Lower leg skin (tissue), 4 donors: ENCODE results near the gene COL4A4. TPM values are rescaled to one million over a fixed set of nuclear protein-coding genes. Genes with fewer than 3 reads are reported as not detected.

Source experiments
- DNase-seq, 2 donors: peaks; one replicate each; pipeline ENCODE4 v3.0.0-alpha.2; 2019; ENCODE audit warnings: low spot score in 2 of 2
- H3K4me3 ChIP-seq: fragments of 200-600 bp; sonication (generic); 2 replicates; pipeline ENCODE4 v1.5.1; 2017; ENCODE audit warnings: mild to moderate bottlenecking, low read depth; ENCODE audit not compliant: poor library complexity, severe bottlenecking
- CTCF ChIP-seq, 3 donors: fragments of 450-650 bp; IDR thresholded peaks; one replicate each; pipeline ENCODE4 v1.5.1; 2016; ENCODE audit warnings: antibody characterized with exemption in 3 of 3, mild to moderate bottlenecking in 3 of 3, moderate library complexity in 2 of 3
- POLR2A ChIP-seq, 2 donors: fragments of 450-650 bp; IDR thresholded peaks; one replicate each; pipeline ENCODE4 v1.6.1; 2016 to 2017; ENCODE audit warnings: antibody characterized with exemption in 2 of 2, mild to moderate bottlenecking in 1 of 2, moderate library complexity in 1 of 2
- WGBS, 2 donors: methylation state at CpG; one replicate each; pipeline ENCODE4 v1.1.5; 2018; 5-methylcytosine and 5-hydroxymethylcytosine counted together
- intact Hi-C: fragments of 100-400 bp; cut with DNase I; formaldehyde crosslinking; loops from one replicate; pipeline ENCODE4 v1.15.0; 2023; ENCODE audit warnings: low total_unique reads
- total RNA-seq, 4 donors: library from RNA; depleted of rRNA; stranded (reverse); fragments of >200 nt; gene quantifications; one replicate each; pipeline ENCODE4 v1.1.0, GENCODE V29; 2016

The COL4A4 gene
- total RNA-seq, 4 donors from 2014 or later: 0.04 to 0.58 (median 0.18) TPM

- no peak for DNase-seq
- intact Hi-C loops: no loop called here
- TF ChIP-seq CTCF (IDR thresholded peaks at IDR 0.05) (no peak), POLR2A (IDR thresholded peaks at IDR 0.05) (no peak)
- WGBS, 2 donors: 74 to 75% methylated on average over 2 of the region's 2 CpGs
- H3K4me3 ChIP-seq: no peak overlapping the region
Observed at GRCh38 chr2:227160164-227160563, 3.8 kb downstream of the COL4A4 start.

GRCh38 chr2:227154986-227155774, 8.8 kb downstream of the COL4A4 start:
- intact Hi-C loops: no loop called here
- no peak for DNase-seq
- no peak overlapping the region for H3K4me3 ChIP-seq
- 74 to 76% methylated on average over 6 of the region's 6 CpGs for WGBS, 2 donors
- TF ChIP-seq POLR2A (IDR thresholded peaks at IDR 0.05) (no peak), CTCF (IDR thresholded peaks at IDR 0.05) (no peak)

DNA sequence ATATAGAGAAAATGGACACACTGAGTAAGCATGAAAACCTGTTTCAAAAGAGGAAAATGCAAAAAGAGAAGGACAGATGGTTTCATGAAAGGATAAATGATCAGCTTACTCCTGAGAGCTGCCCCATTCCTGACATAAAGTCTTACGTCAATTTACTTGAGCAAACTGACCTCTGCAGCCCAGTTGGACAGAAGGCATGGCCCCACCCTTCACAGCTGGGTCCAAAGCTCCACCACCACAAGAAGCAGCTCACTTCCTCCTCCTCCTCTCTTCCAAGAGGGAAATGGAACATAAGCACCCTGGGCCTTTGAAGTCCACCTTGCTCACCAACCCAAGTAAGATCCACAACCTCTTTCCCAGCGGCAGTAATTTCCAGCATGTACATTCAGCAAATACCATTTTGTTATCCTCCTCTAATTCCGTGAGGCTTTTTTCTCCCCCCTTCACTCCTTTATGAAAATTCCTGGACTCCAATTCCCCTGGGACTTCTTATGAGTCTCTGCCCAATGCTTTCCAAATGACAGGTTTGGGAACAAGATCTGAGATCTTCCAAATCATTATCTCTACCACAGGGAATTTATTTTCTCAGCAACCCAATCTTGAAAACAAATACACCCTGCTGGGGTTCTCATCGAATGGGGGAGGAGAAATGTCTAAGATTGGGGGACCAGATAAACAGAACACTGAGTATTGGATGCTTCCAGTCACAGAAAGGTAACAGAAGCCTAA, 10.1 kb downstream of the COL4A4 start:
- intact Hi-C loops: no loop called here
- no peak for DNase-seq
- no peak for TF ChIP-seq POLR2A (IDR thresholded peaks at IDR 0.05)
- TF ChIP-seq CTCF (IDR thresholded peaks at IDR 0.05): no peak
- WGBS, 2 donors: 71 to 74% methylated on average over 4 of the region's 4 CpGs
- no peak overlapping the region for H3K4me3 ChIP-seq

- WGBS, 2 donors: 81 to 90% methylated on average over 4 of the region's 4 CpGs
- no peak for DNase-seq
- intact Hi-C loops: no loop called here
- no peak overlapping the region for H3K4me3 ChIP-seq
- TF ChIP-seq CTCF (IDR thresholded peaks at IDR 0.05) (no peak), POLR2A (IDR thresholded peaks at IDR 0.05) (no peak)
Observed at GRCh38 chr2:227153307-227153706, 10.7 kb downstream of the COL4A4 start.

GRCh38 chr2:227152093-227152766, 11.8 kb downstream of the COL4A4 start:
- no peak for DNase-seq
- no peak for TF ChIP-seq POLR2A (IDR thresholded peaks at IDR 0.05)
- no peak for TF ChIP-seq CTCF (IDR thresholded peaks at IDR 0.05)
- intact Hi-C loops: no loop called here
- no peak overlapping the region for H3K4me3 ChIP-seq
- 92 to 98% methylated on average over 2 of the region's 2 CpGs for WGBS, 2 donors
